HG02885 (cell line): ENCODE results near the gene TMEM94.

Experiments used
- ATAC-seq: cut with Tn5 transposase; IDR thresholded peaks from one replicate; pipeline ENCODE4 v1.9.1; 2021; ENCODE audit warnings: mild to moderate bottlenecking; ENCODE audit not compliant: unreplicated experiment, poor library complexity

The TMEM94 gene

DNA sequence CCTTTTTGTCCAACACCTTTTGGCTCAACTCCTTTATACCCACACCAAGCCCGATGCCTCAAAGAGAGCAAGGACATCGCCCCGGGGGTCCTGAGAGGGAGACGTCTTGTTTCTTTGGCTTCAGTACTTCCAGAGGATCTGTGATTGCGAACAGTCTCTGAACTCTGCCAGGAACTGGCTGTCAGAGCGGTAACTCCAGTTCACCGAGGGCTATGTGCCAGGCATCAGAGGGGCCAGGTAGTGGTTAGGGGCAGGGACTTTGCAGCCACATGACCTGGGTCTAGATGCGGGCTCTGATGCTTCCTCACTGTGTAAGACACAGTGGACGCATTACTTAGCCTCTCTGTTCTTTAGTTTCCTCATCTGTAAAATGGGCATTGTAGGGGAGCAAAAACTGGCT is 90.7 kb downstream of the TMEM94 start:
- ATAC-seq = no peak

DNA sequence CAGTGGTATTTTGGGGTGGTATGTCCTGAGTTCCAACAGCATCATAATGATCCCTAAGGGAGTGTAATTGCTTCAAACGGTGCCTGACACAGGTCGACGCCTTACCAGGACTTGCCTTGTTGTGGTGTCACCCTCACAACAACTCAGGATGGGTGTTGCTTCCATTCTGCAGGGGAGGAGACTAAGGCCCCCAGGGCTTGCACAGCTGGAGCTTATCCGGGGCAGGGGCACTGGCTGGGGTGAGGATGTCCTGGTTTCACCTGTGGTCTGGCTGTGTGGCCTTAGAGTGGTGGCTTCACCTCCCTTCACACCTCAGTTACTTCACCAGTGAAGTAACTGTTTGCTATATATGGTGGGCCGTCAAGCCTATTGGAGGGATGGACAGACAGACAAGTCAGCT is 92.4 kb downstream of the TMEM94 start:
- ATAC-seq = no peak
